AML-193 (cell line): ENCODE measurements around the gene MSI2.

ENCODE experiments used
- DNase-seq, 2 experiments: peaks; one replicate each; lab custom pipeline; 2025; lab: John Stamatoyannopoulos, UW

MSI2 gene

DNA sequence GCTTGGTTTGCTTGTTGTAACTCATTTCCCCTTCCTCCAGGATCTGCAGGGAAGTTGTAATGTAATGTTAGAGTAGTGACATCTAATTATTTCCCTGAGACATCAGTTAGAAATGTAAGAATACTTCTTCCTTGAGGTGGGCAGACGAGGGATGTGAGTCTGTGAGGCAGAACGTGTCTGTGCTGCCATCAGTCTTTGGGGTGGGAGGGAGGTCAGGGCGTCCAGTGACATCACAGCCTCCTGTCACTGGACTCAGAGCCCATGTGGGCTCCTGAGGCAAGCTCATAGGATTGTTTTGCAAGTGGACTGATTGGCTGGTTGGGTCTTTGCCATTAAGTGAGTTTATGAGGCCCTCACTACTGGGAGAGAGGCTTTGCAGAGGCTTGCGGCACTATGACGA lies 300.0 kb downstream of the MSI2 start:
- DNase-seq, result no peak

DNA sequence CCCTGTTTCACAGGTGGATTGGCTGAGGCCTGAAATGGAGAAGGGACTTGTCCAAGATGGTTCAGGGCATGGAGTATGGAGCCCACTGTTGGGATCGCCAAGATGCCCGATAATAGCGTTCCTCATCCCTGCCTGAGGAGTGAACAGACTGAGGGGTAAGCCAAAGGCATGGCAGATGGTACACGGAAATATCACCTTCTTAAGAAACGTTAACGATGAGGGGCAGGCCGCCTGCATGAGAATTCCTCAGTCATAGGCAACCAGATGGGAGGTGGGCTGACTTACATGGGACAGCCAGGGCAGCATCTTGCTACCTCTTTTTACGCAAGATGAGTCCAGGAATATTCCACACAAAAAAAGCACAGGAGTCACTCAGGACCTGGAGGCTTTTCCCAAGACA lies 300.7 kb downstream of the MSI2 start:
- DNase-seq, result no peak

DNA sequence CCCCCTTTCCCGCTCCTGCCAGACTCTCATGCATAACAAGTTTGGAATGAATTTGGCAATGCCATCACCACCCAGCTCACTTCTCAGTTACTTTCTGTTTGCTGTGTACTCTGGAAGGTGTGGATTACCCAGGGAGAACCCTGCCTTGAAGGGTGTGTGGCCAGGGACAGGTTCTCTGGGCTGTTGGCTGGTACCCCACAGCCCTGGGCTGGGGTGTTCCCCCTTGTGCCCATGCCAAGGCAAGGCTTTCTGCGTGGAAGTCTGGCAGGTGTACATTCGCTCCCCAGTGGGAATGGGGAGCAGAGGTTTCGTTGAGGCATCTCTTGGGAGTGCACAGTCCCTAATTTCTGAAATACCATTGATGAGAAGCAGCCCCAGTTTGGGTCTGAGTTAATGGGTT lies 301.1 kb downstream of the MSI2 start:
- no peak for DNase-seq

DNA sequence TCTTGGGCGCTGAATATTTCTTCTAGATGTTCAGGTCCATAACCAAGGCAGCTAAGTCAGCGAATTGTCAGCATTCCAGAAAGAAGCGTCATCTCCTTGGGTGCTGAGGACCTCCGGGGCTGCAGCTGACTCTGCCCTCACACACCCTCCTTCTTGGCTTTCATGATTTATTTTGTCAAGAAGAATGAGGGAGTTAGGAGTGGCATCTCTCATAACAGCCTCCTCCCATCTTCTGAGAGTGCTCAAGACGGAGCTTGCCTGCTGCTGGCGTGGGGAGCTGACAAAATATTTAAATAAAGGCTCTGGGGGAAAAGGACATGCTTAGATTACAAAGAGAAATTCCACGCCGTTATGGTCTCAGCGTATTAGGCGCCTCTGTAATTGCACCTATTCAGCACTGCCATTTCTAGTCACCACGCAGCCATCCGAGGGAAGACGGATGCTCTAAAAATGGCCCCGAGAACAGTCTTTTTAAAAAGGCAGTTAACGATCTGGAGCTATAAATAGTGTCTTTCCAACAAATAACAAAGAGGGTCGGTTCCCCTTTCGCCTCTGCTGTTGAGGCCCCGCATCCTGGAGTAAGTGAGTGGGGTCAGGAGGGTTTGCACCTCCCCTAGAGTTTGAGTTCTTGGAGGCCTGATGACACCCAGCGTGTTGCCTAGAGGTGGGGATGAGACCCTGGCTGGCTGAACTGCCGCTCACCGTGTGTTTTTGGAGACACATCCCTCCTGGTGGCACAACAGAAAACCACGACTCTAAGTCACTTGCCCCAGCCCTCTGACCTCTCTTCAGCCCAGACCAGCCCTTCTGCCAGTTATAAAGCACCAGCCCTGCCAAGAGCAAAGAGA lies 301.7 kb downstream of the MSI2 start:
- no peak for DNase-seq

DNA sequence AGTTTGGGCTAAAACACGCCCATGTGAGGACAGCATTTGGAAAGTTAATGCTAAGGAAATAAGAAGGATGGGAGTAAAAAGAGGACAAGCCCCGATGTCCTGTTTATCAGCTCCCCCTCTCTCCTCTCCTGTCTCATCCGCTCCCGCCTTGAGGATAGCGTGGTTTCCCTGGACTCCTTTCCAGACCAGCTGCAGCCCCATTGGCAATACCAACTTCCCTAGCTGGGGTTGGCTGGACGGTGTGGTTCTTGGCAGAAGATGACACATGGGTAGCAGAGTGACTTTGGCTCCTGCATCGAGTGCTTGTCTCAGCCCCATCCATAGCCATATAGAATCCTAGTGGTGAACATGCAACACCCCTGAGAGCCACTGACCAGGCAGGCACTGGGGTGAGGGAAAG lies 302.9 kb downstream of the MSI2 start:
- DNase-seq, result no peak

DNA sequence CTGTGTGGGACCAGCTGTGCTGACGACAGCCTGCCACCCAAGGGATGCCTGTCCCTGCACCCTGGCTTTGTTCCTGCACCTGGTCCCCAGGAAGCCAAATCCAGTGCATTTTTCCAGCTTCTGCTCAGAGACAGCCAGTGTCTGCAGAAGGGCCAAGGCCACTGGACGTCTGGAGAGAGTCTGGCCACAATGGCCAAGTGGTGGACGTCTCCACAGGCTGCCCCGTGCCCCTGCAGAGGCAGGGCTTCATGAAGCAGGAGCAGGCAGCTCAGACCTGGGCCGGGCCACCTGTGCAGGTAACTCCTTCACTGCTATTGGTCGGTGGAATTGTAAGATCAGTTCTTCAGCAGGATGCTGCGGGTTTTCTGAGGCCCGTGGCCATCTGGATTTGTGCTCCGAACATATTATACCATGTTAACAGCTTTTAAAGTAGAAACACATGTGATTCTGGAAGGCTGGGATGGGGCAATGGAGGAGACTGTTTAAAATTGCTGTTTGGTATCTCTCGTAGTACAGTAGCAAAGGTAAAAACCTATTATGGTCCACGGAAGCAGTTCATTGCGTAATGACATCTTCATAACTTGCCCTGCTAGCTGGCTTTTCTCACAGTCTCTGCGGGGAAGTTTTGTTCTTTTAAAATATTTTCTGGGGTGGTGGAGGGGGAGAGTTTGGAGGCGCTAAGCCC lies 303.5 kb downstream of the MSI2 start:
- no peak for DNase-seq

DNA sequence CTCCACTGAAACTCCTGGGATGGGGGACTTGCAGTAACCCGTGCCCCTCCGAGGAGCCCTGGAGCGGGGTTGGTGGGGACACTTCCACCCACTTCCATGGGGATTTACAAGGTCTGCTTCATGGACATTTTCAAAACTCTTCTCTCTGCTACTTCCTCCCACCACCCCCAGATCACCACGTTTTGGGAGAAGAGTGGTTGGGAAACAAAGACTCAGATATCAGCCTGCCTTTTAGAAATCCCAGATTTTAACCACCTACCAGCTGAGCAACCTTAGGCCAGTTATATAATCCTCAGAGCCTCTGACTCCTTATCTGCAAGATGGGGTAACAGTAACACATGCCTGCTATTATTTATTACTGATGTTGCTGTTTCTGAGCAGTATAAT lies 304.0 kb downstream of the MSI2 start:
- DNase-seq, result no peak

DNA sequence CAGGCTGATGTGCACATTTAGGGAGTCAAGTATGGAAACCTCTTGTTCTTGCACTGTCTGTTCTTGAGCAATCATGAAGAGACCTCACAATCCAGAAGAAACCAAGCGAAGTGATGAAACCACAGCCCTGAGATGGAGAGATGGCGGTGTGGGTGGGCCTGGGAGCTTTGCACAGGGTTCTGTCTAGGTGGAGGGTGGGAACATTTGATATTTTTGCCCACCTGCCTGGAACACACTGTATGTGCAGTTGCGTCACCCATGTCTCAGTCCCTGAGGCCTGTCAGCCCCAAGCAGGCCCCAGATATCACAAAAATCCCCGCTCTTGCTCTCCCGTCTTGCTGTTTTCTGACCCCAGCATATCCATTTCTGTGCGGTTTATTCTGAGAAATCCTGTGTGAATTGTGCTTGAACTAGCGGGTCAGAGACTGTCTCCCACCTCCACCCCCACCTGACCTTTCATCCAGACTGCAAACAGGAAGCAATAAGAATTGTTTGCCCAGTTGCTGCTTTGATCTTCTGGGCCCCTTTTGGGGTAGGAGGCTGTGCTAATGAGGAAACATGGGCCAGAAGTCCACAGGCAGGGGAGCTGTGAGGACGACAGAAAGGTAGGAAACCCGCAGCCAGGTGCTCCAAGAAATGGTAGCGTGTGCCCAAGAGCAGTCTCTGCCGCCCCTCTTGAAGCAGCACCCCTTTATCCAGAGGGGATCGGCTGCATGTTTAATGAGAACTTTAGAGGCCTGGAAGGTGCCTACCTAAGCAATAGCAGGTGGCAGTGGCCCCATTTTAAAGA lies 304.9 kb downstream of the MSI2 start:
- no peak for DNase-seq

DNA sequence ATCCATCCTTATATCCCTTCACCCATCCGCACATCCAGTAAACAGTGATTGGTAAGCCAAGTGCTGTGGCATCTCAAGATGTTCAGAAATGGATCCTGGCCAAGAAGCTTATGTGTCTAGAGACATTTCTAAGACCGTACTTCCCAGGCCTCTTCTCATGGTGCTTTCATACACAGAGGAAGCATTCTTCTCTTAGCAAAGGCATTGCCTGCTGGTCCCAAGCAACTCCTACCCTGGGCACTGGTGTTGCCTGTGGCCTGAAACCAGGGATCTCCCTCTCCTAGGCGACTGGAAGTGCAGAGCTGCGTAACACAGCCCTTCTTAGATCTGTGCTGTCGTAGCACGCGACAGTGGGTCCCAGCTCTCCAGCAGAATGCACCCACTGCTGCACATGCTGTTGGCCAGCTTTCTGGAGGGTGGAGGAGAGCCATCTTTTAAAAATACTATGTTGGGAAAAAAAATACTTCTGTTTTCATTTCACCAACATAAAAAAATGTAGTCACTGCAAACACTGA lies 305.9 kb downstream of the MSI2 start:
- DNase-seq, result no peak

DNA sequence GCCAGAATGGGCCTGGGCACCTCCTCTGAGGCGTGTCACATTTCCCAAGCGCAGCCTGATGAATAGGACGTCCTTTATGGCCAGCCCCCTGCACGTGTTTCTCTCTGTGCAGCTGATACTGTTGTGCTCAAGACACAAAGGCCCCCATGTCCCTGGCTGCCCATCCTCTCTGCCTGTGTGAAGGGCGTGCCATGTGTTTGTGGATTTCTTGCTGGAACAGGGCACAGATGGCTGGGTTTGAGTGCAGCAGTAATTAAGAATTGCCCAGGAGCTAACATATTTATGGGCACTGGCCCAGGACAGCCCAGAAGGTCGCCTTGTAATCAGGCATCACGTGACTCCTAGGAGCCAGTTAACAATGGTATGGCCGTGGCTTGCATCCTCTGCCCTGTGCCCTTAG lies 307.6 kb downstream of the MSI2 start:
- DNase-seq, result no peak

DNA sequence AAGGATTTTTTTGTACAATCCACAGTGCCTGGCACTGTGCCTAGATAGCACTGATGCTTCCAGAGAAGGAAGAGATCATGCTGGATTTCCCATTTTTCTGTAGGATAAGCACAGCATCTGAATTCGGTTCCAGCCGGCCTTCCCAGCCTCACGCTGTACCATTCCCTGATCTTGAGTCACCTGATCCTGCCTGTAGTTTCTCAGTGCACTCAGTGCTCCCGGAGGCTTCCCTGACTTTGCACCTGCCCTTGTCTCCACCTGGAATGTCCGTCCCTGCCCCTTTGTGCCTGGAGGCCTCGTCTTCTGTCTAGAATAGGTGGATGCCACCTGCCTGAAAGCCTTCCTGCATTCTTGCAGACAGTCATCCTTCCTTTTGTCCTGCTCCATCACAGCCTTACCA lies 308.9 kb downstream of the MSI2 start:
- no peak for DNase-seq

DNA sequence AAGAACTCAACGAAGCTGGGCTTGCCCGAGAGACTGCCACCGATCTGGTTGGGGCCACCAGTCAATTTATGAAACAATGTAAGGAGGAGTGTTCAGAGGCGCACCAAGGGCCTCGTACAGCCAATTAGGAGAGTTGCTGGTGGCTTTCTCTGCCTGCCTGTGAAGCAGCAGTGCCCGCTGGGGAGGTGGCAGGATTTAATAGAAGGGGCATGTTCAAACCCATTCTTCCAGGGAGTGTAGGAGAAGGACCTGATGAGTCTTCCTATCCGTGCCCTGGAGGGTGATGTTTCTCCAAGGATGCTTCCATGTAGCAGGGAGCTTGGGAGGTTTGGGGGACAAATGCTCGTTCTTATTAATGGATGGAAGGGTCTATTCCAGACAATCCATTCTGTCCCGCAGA lies 310.4 kb downstream of the MSI2 start:
- DNase-seq, result no peak

DNA sequence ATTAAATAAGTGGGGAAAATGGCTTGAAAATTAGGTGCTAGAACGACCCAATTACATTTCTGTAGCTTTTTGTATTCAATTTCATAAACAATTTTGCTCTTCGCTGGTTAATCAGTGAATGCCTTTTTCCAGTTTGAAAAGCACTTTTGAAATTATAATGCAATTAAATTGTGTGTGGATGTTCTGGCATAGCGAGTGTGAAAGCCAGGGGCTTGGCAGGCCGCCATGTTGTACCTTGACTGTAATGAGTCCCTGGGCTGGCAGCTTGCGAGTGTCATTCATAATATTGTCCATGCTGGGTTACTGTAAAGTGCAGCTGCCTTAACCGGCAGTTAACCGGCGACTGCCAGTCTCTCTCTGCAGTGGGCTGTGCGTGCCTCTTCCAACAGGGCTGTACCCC lies 310.9 kb downstream of the MSI2 start:
- DNase-seq, result no peak

DNA sequence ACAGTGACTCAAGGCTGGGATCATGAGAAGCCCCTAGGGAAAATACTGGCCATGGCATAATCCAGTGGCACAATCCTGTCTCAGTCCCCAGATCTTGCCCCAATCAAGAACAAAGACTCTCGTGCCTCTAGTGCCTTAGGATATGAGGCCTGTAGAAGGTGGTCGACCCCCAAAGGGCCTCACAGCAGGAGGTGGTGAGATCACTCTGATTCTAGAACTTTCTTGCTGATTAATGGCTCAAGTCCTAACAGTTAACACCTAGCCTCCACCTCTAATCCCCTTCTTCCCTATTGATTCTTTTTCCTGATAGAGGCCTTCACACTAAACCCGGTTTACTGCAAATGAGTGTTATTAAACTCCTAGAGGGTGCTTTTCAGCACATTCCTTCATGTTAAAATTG lies 312.0 kb downstream of the MSI2 start:
- DNase-seq, result no peak

DNA sequence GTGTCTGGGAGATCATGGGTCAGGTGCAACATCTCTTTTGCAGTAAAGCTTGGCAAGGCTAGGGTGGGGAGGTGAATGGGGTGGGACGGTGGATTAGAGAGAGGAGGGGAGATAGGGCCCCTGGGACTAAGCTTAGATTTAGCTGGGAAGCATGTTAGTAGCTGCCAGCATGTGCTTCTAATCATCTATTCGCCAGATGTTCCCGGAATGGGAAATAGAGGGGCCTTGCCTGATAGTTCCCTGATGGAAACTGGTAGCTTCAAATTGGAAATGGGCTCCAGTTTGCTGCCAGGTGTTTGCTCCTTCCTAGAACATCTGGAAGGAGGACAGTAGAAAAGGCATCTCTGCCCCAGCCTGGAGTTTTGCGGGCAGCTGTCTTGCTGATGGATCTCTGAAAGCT lies 312.7 kb downstream of the MSI2 start:
- DNase-seq, result no peak

DNA sequence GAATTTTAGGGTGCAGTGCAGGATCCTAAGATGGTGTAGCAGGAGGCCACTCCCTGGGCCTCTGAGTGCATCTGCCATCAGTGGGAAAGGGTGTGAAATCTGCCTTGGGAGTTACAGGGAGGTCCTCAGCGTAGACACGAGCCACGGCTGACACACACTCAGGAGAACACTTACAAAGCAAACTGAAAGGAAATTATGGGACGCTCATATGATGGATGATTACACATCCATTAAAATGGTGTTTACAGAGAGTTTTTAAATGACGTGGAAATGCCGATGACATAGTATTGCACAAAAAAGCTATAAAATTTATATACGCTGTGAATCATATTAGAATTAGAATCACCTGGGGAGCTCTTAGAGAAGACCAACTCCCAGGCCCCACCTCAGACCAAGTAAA lies 313.5 kb downstream of the MSI2 start:
- DNase-seq, result no peak

DNA sequence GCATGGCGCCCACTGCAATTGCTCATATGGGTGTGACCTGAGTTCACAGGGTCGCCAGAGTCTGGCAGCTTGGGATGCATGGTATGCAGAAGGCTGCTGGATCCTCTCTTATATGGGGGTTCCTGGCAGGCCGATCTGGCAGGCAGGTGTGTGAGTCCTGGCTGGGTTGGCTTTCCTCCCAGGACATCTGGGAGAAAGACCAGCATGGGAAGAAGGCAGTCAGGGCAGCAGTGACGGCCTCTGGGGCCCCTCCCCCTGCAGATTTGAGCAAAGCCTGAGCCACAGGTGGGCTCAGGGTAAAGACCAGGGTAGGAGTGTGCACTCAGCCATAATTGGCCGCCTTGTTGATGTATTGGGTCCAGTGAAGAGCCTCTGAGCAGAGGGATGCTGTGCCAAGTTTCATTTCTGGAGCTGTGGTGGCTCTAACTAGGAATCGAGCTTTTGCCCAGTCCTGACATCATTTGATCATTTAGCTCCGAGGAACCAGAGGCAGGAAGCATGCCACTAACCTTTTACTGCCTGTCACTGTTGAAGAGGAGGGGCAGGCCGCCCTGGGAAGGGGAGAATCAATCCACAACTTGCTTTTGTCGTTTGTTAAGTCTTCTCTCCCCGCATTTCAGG lies 314.5 kb downstream of the MSI2 start:
- DNase-seq, result no peak

DNA sequence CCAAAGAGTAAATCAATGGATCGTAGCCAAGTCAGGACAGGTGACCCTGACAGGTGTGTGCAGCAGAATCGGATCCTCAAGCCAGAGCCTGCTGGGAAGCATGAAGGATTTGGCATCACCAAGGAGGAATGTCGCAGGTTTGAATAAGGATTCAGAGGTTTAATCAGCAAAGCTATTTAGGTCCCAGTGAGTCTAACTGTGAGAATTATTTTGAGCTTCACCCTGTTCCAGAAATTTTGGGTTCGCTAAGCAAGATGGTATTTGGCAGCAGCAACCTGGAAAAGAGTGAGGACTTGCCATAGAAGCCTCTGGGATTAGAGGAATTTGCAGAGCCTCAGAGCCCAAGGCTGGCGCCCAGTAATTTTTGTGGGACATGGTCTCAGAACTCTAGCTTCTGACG lies 315.7 kb downstream of the MSI2 start:
- DNase-seq, result no peak

DNA sequence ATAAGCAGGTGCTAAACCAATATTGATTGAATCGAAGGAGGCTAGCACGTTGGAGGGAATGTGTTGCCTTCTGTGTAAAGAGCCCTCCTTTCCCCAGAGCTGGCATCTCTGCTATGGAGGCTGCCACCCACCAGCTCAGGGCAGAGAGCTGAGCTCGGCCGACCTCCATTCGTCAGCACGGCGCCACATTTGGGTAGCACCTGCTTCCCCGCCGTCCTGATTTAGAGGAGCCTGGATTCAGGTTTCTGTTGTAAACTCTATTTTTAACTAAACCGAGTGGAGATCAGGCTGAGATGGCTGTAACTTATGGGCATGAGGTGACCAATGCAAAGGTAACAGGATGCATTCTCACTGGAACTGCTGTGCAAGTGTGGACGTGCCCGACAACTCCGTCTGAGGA lies 316.3 kb downstream of the MSI2 start:
- no peak for DNase-seq

DNA sequence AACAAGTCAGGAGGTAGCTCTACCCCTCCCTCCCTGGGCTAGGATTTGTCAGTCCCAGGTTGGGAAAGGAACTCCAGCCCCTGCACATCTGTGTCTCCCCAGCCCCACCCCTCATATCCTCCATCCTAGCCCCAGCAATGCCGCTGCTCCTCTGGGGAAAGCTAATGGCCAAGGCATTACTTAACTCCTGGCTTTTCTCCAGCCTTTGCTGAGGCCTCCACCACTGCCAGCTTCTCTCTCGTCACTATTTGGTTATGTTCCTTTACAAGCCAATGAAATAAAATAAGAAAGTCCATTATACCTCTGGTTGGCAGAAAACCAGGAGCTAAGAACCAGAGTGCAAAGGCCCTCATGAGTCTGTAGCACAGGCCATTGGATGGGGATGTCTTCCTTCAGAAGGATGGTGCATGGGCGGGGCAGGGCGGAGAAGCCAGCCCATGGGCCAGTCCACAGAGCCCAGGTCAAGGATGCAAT lies 317.8 kb downstream of the MSI2 start:
- DNase-seq, result no peak

DNA sequence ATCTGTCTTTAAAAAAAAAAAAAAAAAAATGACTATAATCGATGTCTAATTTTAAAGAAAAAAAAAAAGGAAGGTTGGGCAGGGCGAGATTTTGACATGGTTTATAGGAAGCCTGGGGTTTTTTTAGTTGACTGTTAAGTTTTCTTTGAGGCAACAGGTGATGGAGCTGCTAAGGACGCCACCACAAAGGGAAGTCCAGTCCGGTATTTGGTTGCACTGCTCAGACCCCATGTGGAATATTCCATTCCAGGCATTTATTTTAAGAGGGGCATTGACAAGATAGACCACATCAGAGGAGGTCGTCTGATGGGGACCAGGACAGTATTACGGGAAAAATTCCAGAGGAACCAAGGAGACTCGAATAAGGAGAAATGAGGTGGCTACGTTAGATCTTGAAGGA lies 320.4 kb downstream of the MSI2 start:
- no peak for DNase-seq
